ENCODE measurements around the gene DDX51.
"Not testable (repeated sequence)": the region's sequence is repeated elsewhere in the genome, so short reads cannot be mapped to it uniquely, and the experiment has no call there.

Gene DDX51

GRCh38 chr12:132103542-132104308 lies 40.4 kb downstream of the DDX51 start:
- no peaks in the 10 kb centered on the region for H3K27me3 ChIP-seq (ENCODE audit: insufficient read depth, low read depth, severe bottlenecking)
- H3K36me3 ChIP-seq: peaks cover 16% of the 10 kb centered on the region
- H3K9me3 ChIP-seq (ENCODE audit: severe bottlenecking): no peaks in the 10 kb centered on the region
- no peak overlapping the region for H3K27ac ChIP-seq
- no peak for TF ChIP-seq CTCF (IDR thresholded peaks at IDR 0.05; ENCODE audit: low read depth, low read length)
- DNase-seq: no peak
- no peak overlapping the region for H3K4me3 ChIP-seq (ENCODE audit: low read depth, low read length)

GRCh38 chr12:132103072-132103471 lies 41.0 kb downstream of the DDX51 start:
- not testable (repeated sequence) for H3K4me3 ChIP-seq (ENCODE audit: low read depth, low read length); DNase-seq; H3K9me3 ChIP-seq (ENCODE audit: severe bottlenecking); H3K36me3 ChIP-seq; H3K27ac ChIP-seq; H3K27me3 ChIP-seq (ENCODE audit: insufficient read depth, low read depth, severe bottlenecking)

GRCh38 chr12:132102297-132102696 lies 41.8 kb downstream of the DDX51 start:
- Histone ChIP-seq H3K27me3 (ENCODE audit: insufficient read depth, low read depth, severe bottlenecking) (no peaks in the 10 kb centered on the region), H3K9me3 (ENCODE audit: severe bottlenecking) (no peaks in the 10 kb centered on the region), H3K4me3 (ENCODE audit: low read depth, low read length) (no peak overlapping the region), H3K36me3 (peaks cover 9% of the 10 kb centered on the region), H3K27ac (no peak overlapping the region)
- no peak for DNase-seq
- no peak for TF ChIP-seq CTCF (IDR thresholded peaks at IDR 0.05; ENCODE audit: low read depth, low read length)

- DNase-seq: no peak
- H3K4me3 ChIP-seq (ENCODE audit: low read depth, low read length): no peak overlapping the region
- H3K27ac ChIP-seq: no peak overlapping the region
- H3K36me3 ChIP-seq: peaks cover 11% of the 10 kb centered on the region
- H3K27me3 ChIP-seq (ENCODE audit: insufficient read depth, low read depth, severe bottlenecking): no peaks in the 10 kb centered on the region
- TF ChIP-seq CTCF (IDR thresholded peaks at IDR 0.05; ENCODE audit: low read depth, low read length): no peak
- no peaks in the 10 kb centered on the region for H3K9me3 ChIP-seq (ENCODE audit: severe bottlenecking)
Measured at GRCh38 chr12:132100306-132101065, 43.6 kb downstream of the DDX51 start.

- peaks cover 9% of the 10 kb centered on the region; the same call in 1 of the 2 replicates for H3K36me3 ChIP-seq
Measured at GRCh38 chr12:132099739-132100138, 44.4 kb downstream of the DDX51 start.

More at GRCh38 chr12:132099739-132100138, 44.4 kb downstream of the DDX51 start:
- Histone ChIP-seq H3K27ac (no peak overlapping the region), H3K27me3 (ENCODE audit: insufficient read depth, low read depth, severe bottlenecking) (no peaks in the 10 kb centered on the region), H3K4me3 (ENCODE audit: low read depth, low read length) (no peak overlapping the region), H3K9me3 (ENCODE audit: severe bottlenecking) (no peaks in the 10 kb centered on the region)
- no peak for TF ChIP-seq CTCF (IDR thresholded peaks at IDR 0.05; ENCODE audit: low read depth, low read length)
- DNase-seq: no peak
